ENCODE data around the gene ZNF469. TPM values are rescaled to one million over a fixed set of nuclear protein-coding genes. Genes with fewer than 3 reads are reported as not detected.

ZNF469 gene
- total and polyA plus RNA-seq, 3 donors from 2014 or later, result 0.98 to 2.8 (median 2.2) TPM

GRCh38 chr16:88390265-88390664 lies 7.5 kb downstream of the ZNF469 start:
- Histone ChIP-seq H3K27ac (no peak overlapping the region), H3K36me3 (ENCODE audit: low read depth, missing control alignments) (no peaks in the 10 kb centered on the region), H3K4me3 (no peak overlapping the region), H3K9me3 (no peaks in the 10 kb centered on the region), H3K4me1 (peaks cover 5% of the 10 kb centered on the region), H3K27me3 (no peaks in the 10 kb centered on the region)
- WGBS, 2 donors, result 85 to 95% methylated on average over 7 to 9 of the region's 9 CpGs
- intact Hi-C loops (cut with DNase I; ENCODE audit: low total_unique reads), result no loop called here
- no peak for DNase-seq
- no peak for TF ChIP-seq CTCF (IDR thresholded peaks at IDR 0.05)
- no peak for TF ChIP-seq POLR2A (IDR thresholded peaks at IDR 0.05)

GRCh38 chr16:88390735-88391134 lies 8.0 kb downstream of the ZNF469 start:
- Histone ChIP-seq H3K27me3 (no peaks in the 10 kb centered on the region), H3K4me1 (peaks cover 5% of the 10 kb centered on the region), H3K27ac (no peak overlapping the region), H3K36me3 (ENCODE audit: low read depth, missing control alignments) (no peaks in the 10 kb centered on the region), H3K4me3 (no peak overlapping the region), H3K9me3 (no peaks in the 10 kb centered on the region)
- intact Hi-C loops (cut with DNase I; ENCODE audit: low total_unique reads), result no loop called here
- no peak for TF ChIP-seq CTCF (IDR thresholded peaks at IDR 0.05)
- TF ChIP-seq POLR2A (IDR thresholded peaks at IDR 0.05), result no peak
- no peak for DNase-seq
- 75 to 81% methylated on average over 6 to 13 of the region's 13 CpGs for WGBS, 2 donors

- DNase-seq, result no peak
- H3K27ac ChIP-seq, result no peak overlapping the region
- peaks cover 5% of the 10 kb centered on the region for H3K4me1 ChIP-seq
- no peaks in the 10 kb centered on the region for H3K27me3 ChIP-seq
- intact Hi-C loops (cut with DNase I; ENCODE audit: low total_unique reads), result no loop called here
- TF ChIP-seq CTCF (IDR thresholded peaks at IDR 0.05) (no peak), POLR2A (IDR thresholded peaks at IDR 0.05) (no peak)
- no peaks in the 10 kb centered on the region for H3K36me3 ChIP-seq (ENCODE audit: low read depth, missing control alignments)
- no peaks in the 10 kb centered on the region for H3K9me3 ChIP-seq
- 90 to 92% methylated on average over 10 to 17 of the region's 17 CpGs for WGBS, 2 donors
- H3K4me3 ChIP-seq, result no peak overlapping the region
Observed at GRCh38 chr16:88391144-88391850, 8.5 kb downstream of the ZNF469 start.

GRCh38 chr16:88392111-88392510 lies 9.4 kb downstream of the ZNF469 start:
- 91 to 94% methylated on average over 22 of the region's 22 CpGs for WGBS, 2 donors
- Histone ChIP-seq H3K27me3 (no peaks in the 10 kb centered on the region), H3K9me3 (no peaks in the 10 kb centered on the region), H3K4me1 (peaks cover 5% of the 10 kb centered on the region), H3K36me3 (ENCODE audit: low read depth, missing control alignments) (no peaks in the 10 kb centered on the region), H3K4me3 (no peak overlapping the region), H3K27ac (no peak overlapping the region)
- intact Hi-C loops (cut with DNase I; ENCODE audit: low total_unique reads), result no loop called here
- DNase-seq, result no peak
- TF ChIP-seq POLR2A (IDR thresholded peaks at IDR 0.05) (no peak), CTCF (IDR thresholded peaks at IDR 0.05) (no peak)

- TF ChIP-seq POLR2A (IDR thresholded peaks at IDR 0.05) (no peak), CTCF (IDR thresholded peaks at IDR 0.05) (no peak)
- no peak for DNase-seq
- WGBS, 2 donors, result 85 to 98% methylated on average over 5 to 6 of the region's 6 CpGs
- no peaks in the 10 kb centered on the region for H3K9me3 ChIP-seq
- no peak overlapping the region for H3K27ac ChIP-seq
- H3K36me3 ChIP-seq (ENCODE audit: low read depth, missing control alignments), result no peaks in the 10 kb centered on the region
- H3K4me3 ChIP-seq, result no peak overlapping the region
- intact Hi-C loops (cut with DNase I; ENCODE audit: low total_unique reads), result no loop called here
- H3K27me3 ChIP-seq, result no peaks in the 10 kb centered on the region
- H3K4me1 ChIP-seq, result peaks cover 5% of the 10 kb centered on the region
Observed at GRCh38 chr16:88392616-88393015, 9.9 kb downstream of the ZNF469 start.

Data from testis (tissue), 3 donors.